AG10803 (cell line): ENCODE results near the gene AGAP3.

ENCODE experiments used
- DNase-seq: peaks from one replicate; pipeline ENCODE4 v3.0.0; 2010; ENCODE audit warnings: low read depth
- H3K4me3 ChIP-seq: 2 replicates; pipeline ENCODE4 v1.5.1; 2011; ENCODE audit warnings: mild to moderate bottlenecking, low read length, control low read depth
- CTCF ChIP-seq: conservative IDR thresholded peaks from 2 replicates; pipeline ENCODE4 v1.5.1; 2011; ENCODE audit warnings: mild to moderate bottlenecking, low read length, control low read depth, inconsistent platforms

AGAP3 gene

GRCh38 chr7:151179287-151179860 is 93.1 kb downstream of the AGAP3 start:
- H3K4me3 ChIP-seq: no peak overlapping the region
- no peak for TF ChIP-seq CTCF
- no peak for DNase-seq

DNA sequence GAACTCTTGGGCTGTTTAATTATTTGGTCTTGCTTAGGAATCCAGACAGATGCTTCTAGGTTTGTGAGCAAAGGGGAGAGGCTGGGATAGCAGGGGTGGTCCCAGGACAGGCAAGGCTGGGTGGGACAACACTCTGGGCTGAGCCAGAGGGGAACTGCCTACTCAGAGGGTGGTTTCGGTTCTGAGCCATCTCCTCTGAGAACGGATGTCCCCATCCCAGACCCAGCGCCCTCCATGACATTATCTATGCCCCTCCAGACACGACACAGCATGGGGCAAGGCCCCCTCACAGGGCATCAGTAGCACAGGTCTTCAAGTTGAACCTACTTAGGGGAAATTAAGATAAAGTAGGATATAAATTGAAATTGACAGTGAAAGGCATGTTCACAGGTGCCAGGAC is 93.7 kb downstream of the AGAP3 start:
- no peak for DNase-seq
- no peak overlapping the region for H3K4me3 ChIP-seq
- no peak for TF ChIP-seq CTCF

DNA sequence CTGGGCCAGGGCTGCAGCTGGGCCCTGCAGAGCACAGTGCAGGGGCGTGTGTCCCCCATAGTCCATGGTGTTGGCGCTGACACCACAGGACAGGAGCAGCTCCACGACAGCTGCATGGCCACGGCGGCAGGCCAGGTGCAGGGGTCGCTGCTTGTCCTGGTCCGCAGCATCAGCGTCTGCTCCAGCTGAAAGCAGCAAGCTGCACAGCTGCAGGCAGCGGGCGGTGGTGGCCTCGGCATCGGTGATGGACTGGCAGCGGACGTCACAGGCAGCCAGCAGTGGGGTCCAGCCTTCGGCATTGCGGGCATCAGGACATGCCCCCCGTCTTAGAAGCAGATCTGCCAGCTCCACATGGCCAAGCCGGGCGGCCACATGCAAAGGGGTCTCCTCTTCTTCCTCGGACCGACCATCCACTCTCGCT is 94.7 kb downstream of the AGAP3 start:
- H3K4me3 ChIP-seq: no peak overlapping the region
- no peak for DNase-seq
- no peak for TF ChIP-seq CTCF

GRCh38 chr7:151185762-151186639 is 99.7 kb downstream of the AGAP3 start:
- no peak overlapping the region for H3K4me3 ChIP-seq
- no peak for DNase-seq
- no peak for TF ChIP-seq CTCF

GRCh38 chr7:151186640-151187408 is 100.5 kb downstream of the AGAP3 start, which contains the start of gene ASB10:
ASB10 (minus strand) TSS chr7:151187250; CDS start chr7:151187130, 120 bp downstream.
- no peak for TF ChIP-seq CTCF
- H3K4me3 ChIP-seq: no peak within 1 kb of the TSS

DNA sequence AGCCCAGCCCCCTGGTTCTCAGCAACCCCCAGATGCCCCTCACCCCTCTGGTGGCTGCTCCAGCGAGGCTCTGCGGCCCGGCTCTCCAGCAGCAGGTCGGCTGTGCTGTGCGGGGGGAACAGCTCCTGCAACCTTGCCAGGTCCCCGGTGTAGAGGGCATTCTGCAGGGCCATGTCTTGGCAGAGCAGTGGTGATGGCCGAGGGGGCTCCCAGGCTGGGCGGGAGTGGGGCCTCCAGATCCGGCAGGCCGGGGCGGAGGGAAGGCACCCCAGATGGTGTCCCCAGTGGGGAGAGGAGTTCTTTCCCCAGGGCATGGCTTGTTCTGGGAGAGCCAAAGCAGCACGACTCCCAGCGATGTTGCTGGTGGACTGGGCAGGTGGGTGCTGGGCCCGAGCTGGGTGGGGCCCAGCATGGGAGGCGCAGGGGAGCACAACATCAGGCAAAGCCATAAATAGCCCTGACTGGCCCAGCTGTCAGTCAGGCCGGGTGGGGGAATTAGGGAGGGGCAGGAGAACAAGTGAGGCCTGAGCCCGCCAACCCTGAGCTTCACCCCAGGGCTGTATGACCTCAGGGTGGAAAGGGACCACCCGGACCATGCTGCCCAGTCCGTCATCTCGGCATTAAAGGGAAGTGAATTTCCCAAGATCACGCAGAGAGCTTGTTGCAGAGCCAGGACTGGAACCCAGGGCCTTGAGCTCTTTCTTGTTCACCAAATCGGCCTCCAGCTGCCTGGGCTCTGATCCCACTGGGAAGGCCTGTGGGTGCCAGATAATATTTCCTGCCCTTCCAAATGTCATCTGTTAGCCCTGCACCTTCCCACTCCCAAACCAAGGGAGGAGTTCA is 101.4 kb downstream of the AGAP3 start:
- H3K4me3 ChIP-seq: no peak overlapping the region
- TF ChIP-seq CTCF: no peak
- DNase-seq: no peak

More at GRCh38 chr7:151186640-151187408, 100.5 kb downstream of the AGAP3 start, which contains the start of gene ASB10:
- DNase-seq: no peak
